Progenitor cell of endocrine pancreas (in vitro differentiated cells): Measurements from ENCODE around the gene SOX5. TPM values are rescaled to one million over a fixed set of nuclear protein-coding genes. Genes with fewer than 3 reads are reported as not detected.

ENCODE experiments used
- DNase-seq: peaks from one replicate; pipeline ENCODE4 v3.0.0; 2021; ENCODE audit warnings: low spot score; ENCODE audit not compliant: unreplicated experiment
- H3K27ac Mint-ChIP-seq: 2 replicates; pipeline ENCODE4 v1.8.0; 2021; ENCODE audit warnings: mild to moderate bottlenecking, moderate library complexity, mixed read lengths
- H3K27me3 Mint-ChIP-seq: 2 replicates; pipeline ENCODE4 v1.8.0; 2021; ENCODE audit warnings: mixed read lengths
- H3K36me3 Mint-ChIP-seq: 2 replicates; pipeline ENCODE4 v1.8.0; 2022; ENCODE audit warnings: mixed read lengths; ENCODE audit not compliant: insufficient read depth
- H3K4me1 Mint-ChIP-seq: 2 replicates; pipeline ENCODE4 v1.8.0; 2021; ENCODE audit warnings: low read depth, mixed read lengths
- H3K4me3 Mint-ChIP-seq: 2 replicates; pipeline ENCODE4 v1.8.0; 2021; ENCODE audit warnings: low read depth, mild to moderate bottlenecking, moderate library complexity, mixed read lengths
- H3K9me3 Mint-ChIP-seq: 2 replicates; pipeline ENCODE4 v1.8.0; 2021; ENCODE audit warnings: low read depth, mixed read lengths
- CTCF ChIP-seq: fragments of 200-600 bp; sonication (generic); IDR thresholded peaks from one replicate; pipeline ENCODE4 v1.5.0; 2021; ENCODE audit warnings: antibody characterized with exemption, mild to moderate bottlenecking; ENCODE audit not compliant: unreplicated experiment
- total RNA-seq: library from RNA; stranded (reverse); gene quantifications from 2 replicates; pipeline ENCODE4 v1.2.1, GENCODE V29; 2021

SOX5 gene
- total RNA-seq, 1 donor from 2014 or later = 56.9 TPM

GRCh38 chr12:23853640-23854039 lies 95.8 kb downstream of the SOX5 start:
- peaks cover 7% of the 10 kb centered on the region for H3K9me3 Mint-ChIP-seq
- peaks cover 5% of the 10 kb centered on the region for H3K4me1 Mint-ChIP-seq
- TF ChIP-seq CTCF = no peak
- no peak overlapping the region for H3K27ac Mint-ChIP-seq
- no peaks in the 10 kb centered on the region for H3K27me3 Mint-ChIP-seq
- DNase-seq = no peak
- H3K4me3 Mint-ChIP-seq = no peak overlapping the region
- H3K36me3 Mint-ChIP-seq = peaks cover 6% of the 10 kb centered on the region

- Mint-ChIP-seq H3K4me1 (peaks cover 7% of the 10 kb centered on the region), H3K4me3 (no peak overlapping the region), H3K27me3 (no peaks in the 10 kb centered on the region), H3K9me3 (no peaks in the 10 kb centered on the region), H3K36me3 (no peaks in the 10 kb centered on the region), H3K27ac (no peak overlapping the region)
- no peak for TF ChIP-seq CTCF
- DNase-seq = no peak
Observed at GRCh38 chr12:23851602-23852001, 97.9 kb downstream of the SOX5 start.

GRCh38 chr12:23847857-23848256 lies 101.6 kb downstream of the SOX5 start:
- no peak for DNase-seq
- Mint-ChIP-seq H3K4me3 (no peak overlapping the region), H3K9me3 (peaks cover 3% of the 10 kb centered on the region), H3K27me3 (no peaks in the 10 kb centered on the region), H3K27ac (no peak overlapping the region), H3K4me1 (peaks cover 4% of the 10 kb centered on the region), H3K36me3 (peaks cover 9% of the 10 kb centered on the region)
- no peak for TF ChIP-seq CTCF

- peaks cover 2% of the 10 kb centered on the region for H3K4me1 Mint-ChIP-seq
- peaks cover 8% of the 10 kb centered on the region for H3K9me3 Mint-ChIP-seq
- no peak overlapping the region for H3K4me3 Mint-ChIP-seq
- TF ChIP-seq CTCF = no peak
- no peaks in the 10 kb centered on the region for H3K27me3 Mint-ChIP-seq
- no peak overlapping the region for H3K27ac Mint-ChIP-seq
- DNase-seq = no peak
- H3K36me3 Mint-ChIP-seq = peaks cover 19% of the 10 kb centered on the region
Observed at GRCh38 chr12:23843958-23844357, 105.5 kb downstream of the SOX5 start.

- Mint-ChIP-seq H3K4me1 (peaks cover 21% of the 10 kb centered on the region), H3K36me3 (peaks cover 2% of the 10 kb centered on the region), H3K27ac (peak overlapping the region; percentile 0), H3K9me3 (peaks cover 6% of the 10 kb centered on the region), H3K4me3 (no peak overlapping the region), H3K27me3 (no peaks in the 10 kb centered on the region)
- DNase-seq = no peak
- no peak for TF ChIP-seq CTCF
Observed at GRCh38 chr12:23834076-23834475, 115.4 kb downstream of the SOX5 start.
